Sigmoid colon (tissue), 7 donors: Measurements from ENCODE around the gene SNTN. TPM values are rescaled to one million over a fixed set of nuclear protein-coding genes. Genes with fewer than 3 reads are reported as not detected.

Experiments
- DNase-seq: peaks from one replicate; pipeline ENCODE4 v3.0.0-alpha.2; 2019
- H3K27ac ChIP-seq, 4 donors: fragments of 200-600 bp; sonication (generic); one replicate each; pipeline ENCODE4 v1.5.1; 2016 to 2019; ENCODE audit warnings: mild to moderate bottlenecking in 1 of 4
- H3K27me3 ChIP-seq, 3 donors: fragments of 200-600 bp; sonication (generic); one replicate each; pipeline ENCODE4 v1.5.1; 2019; ENCODE audit warnings: mild to moderate bottlenecking in 1 of 3
- H3K36me3 ChIP-seq, 4 donors: fragments of 200-600 bp; sonication (generic); one replicate each; pipeline ENCODE4 v1.5.1; 2016 to 2019
- H3K4me1 ChIP-seq, 4 donors: fragments of 200-600 bp; sonication (generic); one replicate each; pipeline ENCODE4 v1.5.1; 2017 to 2019
- H3K4me3 ChIP-seq, 4 donors: fragments of 200-600 bp; sonication (generic); one replicate each; pipeline ENCODE4 v1.5.1; 2017 to 2019; ENCODE audit warnings: mild to moderate bottlenecking in 2 of 4, moderate library complexity in 1 of 4
- H3K9me3 ChIP-seq, 4 donors: fragments of 200-600 bp in 3 of 4; sonication (generic) in 3 of 4; one replicate each; pipeline versions ENCODE4 v1.5.1 to v1.6.1; 2013 to 2019
- CTCF ChIP-seq, 4 experiments: fragments of 450-650 bp in 3 of 4; fragments of 200-600 bp in 1 of 4; IDR thresholded peaks; one replicate each; pipeline ENCODE4 v1.5.1; 2016 to 2019; ENCODE audit warnings: antibody characterized with exemption in 4 of 4, mild to moderate bottlenecking in 3 of 4, moderate library complexity in 2 of 4
- EP300 ChIP-seq, 4 donors: sonication (generic); formaldehyde crosslinking; IDR thresholded peaks; one replicate each; pipeline ENCODE4 v1.6.1; 2017; ENCODE audit warnings: antibody characterized with exemption in 4 of 4
- POLR2A ChIP-seq, 2 donors: fragments of 450-650 bp; IDR thresholded peaks; one replicate each; pipeline ENCODE4 v1.6.1; 2016; ENCODE audit warnings: antibody characterized with exemption in 2 of 2, mild to moderate bottlenecking in 2 of 2, moderate library complexity in 2 of 2
- POLR2AphosphoS5 ChIP-seq, 4 donors: sonication (generic); formaldehyde crosslinking; IDR thresholded peaks; one replicate each; pipeline ENCODE4 v1.6.1; 2017; ENCODE audit warnings: antibody characterized with exemption in 4 of 4
- WGBS, 2 donors: extraction: QIAGEN DNeasy Blood & Tissue Kit; methylation state at CpG; one replicate each; pipeline ENCODE4 v1.1.7; 2013; 5-methylcytosine and 5-hydroxymethylcytosine counted together
- intact Hi-C: fragments of 100-400 bp; cut with DNase I; formaldehyde crosslinking; loops from one replicate; pipeline ENCODE4 v1.15.1; 2023
- polyA plus RNA-seq, 3 donors: library from polyadenylated mRNA; stranded (reverse); fragments of 200-250 nt; gene quantifications; one replicate each; pipeline ENCODE4 v1.2.3, GENCODE V29; 2013
- total RNA-seq, 4 donors: library from RNA; depleted of rRNA; stranded (reverse); fragments of >200 nt; gene quantifications; one replicate each; pipeline ENCODE4 v1.1.0, GENCODE V29; 2016
- donor health status: healthy with polysubstance abuse.
- donor health status: Bipolar disorder and iron deficiency.
- donor health status: healthy.

Gene SNTN
- total and polyA plus RNA-seq, 7 donors = not detected

DNA sequence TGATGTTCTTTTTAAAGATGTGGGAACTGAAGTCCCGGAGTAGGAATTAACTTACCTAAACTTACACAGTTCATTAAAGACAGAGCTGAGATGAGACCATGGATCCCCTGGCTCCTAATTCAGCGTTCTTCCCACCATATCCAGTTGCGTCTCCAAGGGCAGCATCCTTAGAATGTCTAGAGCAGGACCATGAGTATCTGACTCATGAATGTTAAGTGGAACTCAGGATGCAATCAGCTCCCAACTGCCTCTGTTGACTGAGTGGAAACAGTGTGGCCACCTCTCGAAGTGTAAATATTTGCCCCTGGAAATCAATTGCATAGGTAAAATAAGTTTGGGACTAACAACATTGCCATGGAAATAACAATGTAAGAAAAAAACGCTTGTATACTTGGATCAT is 2.5 kb downstream of the SNTN start:
- intact Hi-C loops = no loop called here
- DNase-seq = no peak
- TF ChIP-seq POLR2AphosphoS5 (IDR thresholded peaks at IDR 0.05) = no peak
- no peak for TF ChIP-seq CTCF (IDR thresholded peaks at IDR 0.05)
- no peak for TF ChIP-seq POLR2A (IDR thresholded peaks at IDR 0.05)
- TF ChIP-seq EP300 (IDR thresholded peaks at IDR 0.05) = no peak
- Histone ChIP-seq H3K9me3 (no peaks in the 10 kb centered on the region), H3K4me1 (no peaks in the 10 kb centered on the region), H3K4me3 (no peak overlapping the region), H3K36me3 (no peaks in the 10 kb centered on the region), H3K27ac (no peak overlapping the region), H3K27me3 (no peaks in the 10 kb centered on the region)
- 68 to 82% methylated on average over 5 of the region's 5 CpGs for WGBS, 2 donors

DNA sequence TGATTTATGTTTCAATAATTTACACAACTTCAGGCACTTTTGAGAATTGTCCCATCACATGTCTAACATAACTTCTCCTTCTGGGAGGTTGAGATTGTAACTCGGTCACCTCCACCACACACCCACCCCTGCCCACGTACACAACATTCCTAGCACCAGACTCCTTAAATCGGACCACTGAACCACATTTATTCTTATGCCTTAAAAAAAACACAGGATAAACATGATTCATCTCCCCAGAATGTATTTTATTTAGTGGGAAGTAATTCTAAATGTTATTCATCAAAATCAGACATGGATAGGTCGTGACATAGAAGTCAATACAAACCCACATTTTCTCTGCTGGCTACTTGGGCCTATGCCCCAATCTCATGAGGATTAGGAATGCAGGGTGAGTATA is 3.0 kb downstream of the SNTN start:
- no peak overlapping the region for H3K27ac ChIP-seq
- no peaks in the 10 kb centered on the region for H3K4me1 ChIP-seq
- TF ChIP-seq POLR2AphosphoS5 (IDR thresholded peaks at IDR 0.05) = no peak
- TF ChIP-seq CTCF (IDR thresholded peaks at IDR 0.05) = no peak
- TF ChIP-seq EP300 (IDR thresholded peaks at IDR 0.05) = no peak
- TF ChIP-seq POLR2A (IDR thresholded peaks at IDR 0.05) = no peak
- intact Hi-C loops = no loop called here
- no peaks in the 10 kb centered on the region for H3K36me3 ChIP-seq
- DNase-seq = no peak
- H3K4me3 ChIP-seq = no peak overlapping the region
- H3K9me3 ChIP-seq = no peaks in the 10 kb centered on the region
- whole genome bisulfite sequencing, 2 donors = 82 to 89% methylated on average over 4 of the region's 4 CpGs
- no peaks in the 10 kb centered on the region for H3K27me3 ChIP-seq

- TF ChIP-seq POLR2A (IDR thresholded peaks at IDR 0.05) (no peak), EP300 (IDR thresholded peaks at IDR 0.05) (no peak)
- 88 to 92% methylated on average over 6 of the region's 6 CpGs for WGBS, 2 donors
- no peaks in the 10 kb centered on the region for H3K9me3 ChIP-seq
- no peaks in the 10 kb centered on the region for H3K4me1 ChIP-seq
- H3K36me3 ChIP-seq = no peaks in the 10 kb centered on the region
- intact Hi-C loops = no loop called here
- H3K4me3 ChIP-seq = no peak overlapping the region
- H3K27ac ChIP-seq = no peak overlapping the region
- DNase-seq = no peak
- no peaks in the 10 kb centered on the region for H3K27me3 ChIP-seq
Observed at GRCh38 chr3:63656786-63657185, 4.3 kb downstream of the SNTN start.

DNA sequence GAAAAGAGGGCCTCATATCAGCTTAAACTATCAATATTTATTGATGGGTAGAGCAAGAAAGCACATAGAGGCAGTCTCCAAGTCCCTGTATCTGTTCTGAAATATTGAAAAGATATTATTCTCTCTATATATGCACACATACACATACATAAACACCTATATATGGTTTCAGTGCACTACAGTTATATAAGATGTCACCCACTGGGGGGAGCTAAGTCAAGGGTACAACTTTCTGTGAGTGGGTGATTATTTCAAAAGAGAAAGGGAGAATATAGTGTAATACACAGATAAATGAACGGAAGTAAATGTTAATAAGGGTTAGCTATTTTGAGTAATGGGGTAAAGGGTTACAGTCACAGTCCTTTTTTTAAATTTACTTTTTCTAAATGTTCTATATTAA is 8.8 kb downstream of the SNTN start:
- WGBS, 2 donors = 88% methylated on average over 1 of the region's 1 CpG
- no peaks in the 10 kb centered on the region for H3K9me3 ChIP-seq
- no peaks in the 10 kb centered on the region for H3K36me3 ChIP-seq
- no peak for TF ChIP-seq EP300 (IDR thresholded peaks at IDR 0.05)
- TF ChIP-seq POLR2A (IDR thresholded peaks at IDR 0.05) = no peak
- no peak for TF ChIP-seq CTCF (IDR thresholded peaks at IDR 0.05)
- no peak for TF ChIP-seq POLR2AphosphoS5 (IDR thresholded peaks at IDR 0.05)
- no peak overlapping the region for H3K27ac ChIP-seq
- intact Hi-C loops = no loop called here
- H3K4me3 ChIP-seq = no peak overlapping the region
- no peak for DNase-seq
- H3K27me3 ChIP-seq = no peaks in the 10 kb centered on the region
- no peaks in the 10 kb centered on the region for H3K4me1 ChIP-seq

DNA sequence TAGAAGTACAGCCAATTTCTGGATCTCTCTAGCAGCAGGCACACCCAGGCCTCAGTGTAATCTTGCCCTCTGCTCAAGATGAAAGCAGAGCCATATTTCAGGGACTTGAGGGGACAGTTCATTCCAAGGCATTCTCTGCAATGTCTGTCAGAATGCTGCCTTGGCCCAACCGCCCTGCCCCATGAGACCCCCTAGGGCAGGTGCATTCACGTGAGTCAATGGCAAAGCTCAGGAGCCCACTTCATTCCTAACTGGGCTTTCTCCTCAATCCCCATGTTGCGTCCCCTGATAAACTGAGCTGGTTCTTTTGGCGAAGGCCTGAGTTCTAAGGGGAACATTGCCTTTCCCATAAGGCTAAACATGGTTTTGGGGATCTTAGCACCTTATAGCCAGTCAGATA is 9.5 kb downstream of the SNTN start:
- no peaks in the 10 kb centered on the region for H3K4me1 ChIP-seq
- no peak overlapping the region for H3K27ac ChIP-seq
- no peak for TF ChIP-seq POLR2A (IDR thresholded peaks at IDR 0.05)
- no peak for TF ChIP-seq CTCF (IDR thresholded peaks at IDR 0.05)
- no peak for TF ChIP-seq POLR2AphosphoS5 (IDR thresholded peaks at IDR 0.05)
- no peak for TF ChIP-seq EP300 (IDR thresholded peaks at IDR 0.05)
- H3K36me3 ChIP-seq = no peaks in the 10 kb centered on the region
- H3K9me3 ChIP-seq = no peaks in the 10 kb centered on the region
- DNase-seq = no peak
- no peaks in the 10 kb centered on the region for H3K27me3 ChIP-seq
- H3K4me3 ChIP-seq = no peak overlapping the region
- WGBS, 2 donors = 78 to 86% methylated on average over 4 of the region's 4 CpGs
- intact Hi-C loops = no loop called here
